ENCODE measurements around the gene ABHD3. TPM values are rescaled to one million over a fixed set of nuclear protein-coding genes. Genes with fewer than 3 reads are reported as not detected.

Gene ABHD3
- total RNA-seq, 4 donors from 2014 or later: 5.1 to 8.3 (median 7.0) TPM

DNA sequence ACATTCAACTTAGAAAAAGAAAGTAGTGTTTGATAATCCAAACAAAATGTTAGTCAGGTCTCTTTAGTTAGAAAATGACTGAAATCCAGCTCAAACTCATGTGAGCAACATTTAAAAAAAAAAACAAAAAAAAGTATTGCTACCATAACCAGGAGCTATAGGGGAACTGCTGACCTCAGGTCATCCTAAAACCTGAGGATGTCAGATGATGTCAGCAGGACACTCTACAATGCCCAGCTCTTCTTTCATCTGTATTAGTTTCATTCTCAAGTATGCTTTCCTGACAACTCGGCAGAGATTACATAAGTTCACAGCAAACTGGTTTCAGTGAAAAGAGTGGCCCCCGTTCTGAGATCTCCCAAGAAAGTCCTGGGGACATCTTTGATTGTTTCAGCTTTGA lies 99.9 kb downstream of the ABHD3 start:
- H3K4me3 ChIP-seq: no peak overlapping the region
- H3K4me1 ChIP-seq: peaks cover 0 to 7% (median 4%) of the 10 kb centered on the region in 4 donors
- no peaks in the 10 kb centered on the region for H3K9me3 ChIP-seq
- WGBS: 53% methylated on average over 2 of the region's 2 CpGs
- H3K36me3 ChIP-seq: no peaks in the 10 kb centered on the region
- no peak for TF ChIP-seq EP300 (IDR thresholded peaks at IDR 0.05)
- TF ChIP-seq POLR2AphosphoS5 (IDR thresholded peaks at IDR 0.05): no peak
- TF ChIP-seq, protein P1, sequence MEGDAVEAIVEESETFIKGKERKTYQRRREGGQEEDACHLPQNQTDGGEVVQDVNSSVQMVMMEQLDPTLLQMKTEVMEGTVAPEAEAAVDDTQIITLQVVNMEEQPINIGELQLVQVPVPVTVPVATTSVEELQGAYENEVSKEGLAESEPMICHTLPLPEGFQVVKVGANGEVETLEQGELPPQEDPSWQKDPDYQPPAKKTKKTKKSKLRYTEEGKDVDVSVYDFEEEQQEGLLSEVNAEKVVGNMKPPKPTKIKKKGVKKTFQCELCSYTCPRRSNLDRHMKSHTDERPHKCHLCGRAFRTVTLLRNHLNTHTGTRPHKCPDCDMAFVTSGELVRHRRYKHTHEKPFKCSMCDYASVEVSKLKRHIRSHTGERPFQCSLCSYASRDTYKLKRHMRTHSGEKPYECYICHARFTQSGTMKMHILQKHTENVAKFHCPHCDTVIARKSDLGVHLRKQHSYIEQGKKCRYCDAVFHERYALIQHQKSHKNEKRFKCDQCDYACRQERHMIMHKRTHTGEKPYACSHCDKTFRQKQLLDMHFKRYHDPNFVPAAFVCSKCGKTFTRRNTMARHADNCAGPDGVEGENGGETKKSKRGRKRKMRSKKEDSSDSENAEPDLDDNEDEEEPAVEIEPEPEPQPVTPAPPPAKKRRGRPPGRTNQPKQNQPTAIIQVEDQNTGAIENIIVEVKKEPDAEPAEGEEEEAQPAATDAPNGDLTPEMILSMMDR (IDR thresholded peaks at IDR 0.05): no peak
- TF ChIP-seq POLR2A (IDR thresholded peaks at IDR 0.05; ENCODE audit: low read depth): no peak
- no peak for DNase-seq (ENCODE audit: extremely low spot score)
- intact Hi-C loops (cut with DNase I): loop anchor here (5.0 to 10.0 kb wide), 2 partner anchors 120 to 138 kb away; partner anchors contain the start of gene MIB1
- H3K27me3 ChIP-seq: no peaks in the 10 kb centered on the region
- no peak overlapping the region for H3K27ac ChIP-seq (replicated peaks in 1 of 4)

DNA sequence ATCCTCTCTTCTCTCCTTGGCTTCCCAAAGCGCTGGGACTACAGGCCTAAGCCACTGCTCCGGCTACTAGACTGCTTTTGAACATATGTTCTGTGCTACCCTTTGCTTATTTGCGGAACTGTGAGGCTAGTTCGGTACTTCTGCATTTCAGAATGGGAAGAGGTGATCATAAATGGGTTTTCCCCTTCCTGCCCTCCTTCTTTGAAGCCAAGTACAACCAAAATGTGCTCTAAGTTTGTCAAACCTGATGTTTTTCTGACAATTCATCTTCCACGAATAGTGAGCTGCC lies 102.3 kb downstream of the ABHD3 start:
- intact Hi-C loops (cut with DNase I): loop anchor here (5.0 to 10.0 kb wide), 2 partner anchors 117 to 140 kb away; partner anchors contain the start of gene MIB1
- Histone ChIP-seq H3K27me3 (no peaks in the 10 kb centered on the region), H3K27ac (replicated peaks in 1 of 4) (no peak overlapping the region), H3K4me1 (peaks cover 15 to 31% (median 23%) of the 10 kb centered on the region in 4 donors), H3K9me3 (no peaks in the 10 kb centered on the region), H3K4me3 (no peak overlapping the region), H3K36me3 (no peaks in the 10 kb centered on the region)
- TF ChIP-seq POLR2A (IDR thresholded peaks at IDR 0.05; ENCODE audit: low read depth): no peak
- TF ChIP-seq, protein P1 (IDR thresholded peaks at IDR 0.05): no peak
- no peak for TF ChIP-seq EP300 (IDR thresholded peaks at IDR 0.05)
- TF ChIP-seq POLR2AphosphoS5 (IDR thresholded peaks at IDR 0.05): no peak
- 89% methylated on average over 5 of the region's 5 CpGs for WGBS
- DNase-seq (ENCODE audit: extremely low spot score): no peak

Small RNA genes lying within 50 kb of the gene (small RNA-seq; reads per million reads assigned to genes)
- gene MIR320C1 (0 reads per million in 3 donors), gene RF00019 (0 reads per million in 3 donors), gene RF01241 (0 to 0.19 (median 0) reads per million in 3 donors)

Other genes with a start within 250 kb of the ABHD3 start
- gene ESCO1, start 104.1 kb downstream of the ABHD3 start, total RNA-seq: 10 to 100 TPM; 12.6 to 19.5 (median 15.0) TPM
- 1 to 10 TPM; 7.1 to 8.8 (median 8.1) TPM for gene SNRPD1, start 92.5 kb downstream of the ABHD3 start, total RNA-seq
- gene MIB1, start 36.0 kb upstream of the ABHD3 start, total RNA-seq: 10 to 100 TPM; 36.0 to 55.3 (median 40.8) TPM

Data from esophagus muscularis mucosa (tissue), 4 donors.